Sigmoid colon (tissue), 4 donors: ENCODE results near the gene GRIK4.

Experiments
- POLR2A ChIP-seq, 2 donors: fragments of 450-650 bp; IDR thresholded peaks; one replicate each; pipeline ENCODE4 v1.6.1; 2016; ENCODE audit warnings: antibody characterized with exemption in 2 of 2, mild to moderate bottlenecking in 2 of 2, moderate library complexity in 2 of 2
- POLR2AphosphoS5 ChIP-seq, 4 donors: sonication (generic); formaldehyde crosslinking; IDR thresholded peaks; one replicate each; pipeline ENCODE4 v1.6.1; 2017; ENCODE audit warnings: antibody characterized with exemption in 4 of 4
- TF ChIP-seq, protein P1 (sequence below), 4 experiments: fragments of 450-650 bp in 3 of 4; fragments of 200-600 bp in 1 of 4; IDR thresholded peaks; one replicate each; pipeline ENCODE4 v1.5.1; 2016 to 2019; ENCODE audit warnings: antibody characterized with exemption in 4 of 4, mild to moderate bottlenecking in 3 of 4, moderate library complexity in 2 of 4

DNA sequence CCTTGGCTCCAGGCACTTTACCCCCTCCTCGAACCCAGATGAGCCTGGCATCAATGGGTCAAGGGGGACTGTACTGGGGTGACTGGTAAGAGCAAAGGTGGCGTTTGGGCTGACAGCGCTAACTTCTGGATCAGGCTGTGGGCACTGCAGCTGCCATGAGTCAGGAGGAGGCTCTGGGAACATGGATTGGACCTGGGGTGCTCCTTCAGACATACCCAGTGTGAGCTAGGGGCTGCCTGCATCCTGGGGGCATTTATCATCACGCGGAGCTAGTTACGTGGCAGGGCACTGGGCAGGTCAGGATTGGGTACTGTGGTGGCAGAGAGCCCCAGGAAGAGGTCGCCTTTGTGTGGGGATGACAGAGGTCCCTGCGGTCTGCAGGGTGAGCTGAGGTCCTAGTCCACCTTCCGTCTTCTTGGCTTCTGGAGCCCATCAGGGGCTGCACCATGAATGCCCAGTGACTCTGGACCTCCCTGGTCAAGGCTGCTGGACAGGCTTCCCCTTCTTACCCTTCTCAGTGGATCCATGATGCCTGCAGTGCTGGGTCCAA lies 13.1 kb downstream of the GRIK4 start:
- TF ChIP-seq, protein P1, sequence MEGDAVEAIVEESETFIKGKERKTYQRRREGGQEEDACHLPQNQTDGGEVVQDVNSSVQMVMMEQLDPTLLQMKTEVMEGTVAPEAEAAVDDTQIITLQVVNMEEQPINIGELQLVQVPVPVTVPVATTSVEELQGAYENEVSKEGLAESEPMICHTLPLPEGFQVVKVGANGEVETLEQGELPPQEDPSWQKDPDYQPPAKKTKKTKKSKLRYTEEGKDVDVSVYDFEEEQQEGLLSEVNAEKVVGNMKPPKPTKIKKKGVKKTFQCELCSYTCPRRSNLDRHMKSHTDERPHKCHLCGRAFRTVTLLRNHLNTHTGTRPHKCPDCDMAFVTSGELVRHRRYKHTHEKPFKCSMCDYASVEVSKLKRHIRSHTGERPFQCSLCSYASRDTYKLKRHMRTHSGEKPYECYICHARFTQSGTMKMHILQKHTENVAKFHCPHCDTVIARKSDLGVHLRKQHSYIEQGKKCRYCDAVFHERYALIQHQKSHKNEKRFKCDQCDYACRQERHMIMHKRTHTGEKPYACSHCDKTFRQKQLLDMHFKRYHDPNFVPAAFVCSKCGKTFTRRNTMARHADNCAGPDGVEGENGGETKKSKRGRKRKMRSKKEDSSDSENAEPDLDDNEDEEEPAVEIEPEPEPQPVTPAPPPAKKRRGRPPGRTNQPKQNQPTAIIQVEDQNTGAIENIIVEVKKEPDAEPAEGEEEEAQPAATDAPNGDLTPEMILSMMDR (IDR thresholded peaks at IDR 0.05): no peak
- TF ChIP-seq POLR2AphosphoS5 (IDR thresholded peaks at IDR 0.05) (no peak), POLR2A (IDR thresholded peaks at IDR 0.05) (no peak)
